Fibroblast of lung (primary cell): ENCODE data around the gene TMED9.

Experiments used
- CTCF ChIP-seq, 2 donors: IDR thresholded peaks in 1 of 2; conservative IDR thresholded peaks in 1 of 2; 1 replicate in 1 of 2; 2 replicates in 1 of 2; pipeline ENCODE4 v1.5.1; 2011 to 2012; ENCODE audit warnings: low read length in 2 of 2, control low read depth in 1 of 2, inconsistent platforms in 1 of 2, low read depth in 1 of 2, mild to moderate bottlenecking in 1 of 2
- EZH2 ChIP-seq: IDR thresholded peaks from 2 replicates; pipeline ENCODE4 v1.5.1; 2012; ENCODE audit warnings: low read length, control low read depth, mild to moderate bottlenecking; ENCODE audit errors: missing control alignments

GRCh38 chr5:177565046-177565445, 27.0 kb upstream of the TMED9 start:
- TF ChIP-seq CTCF (conservative IDR thresholded peaks at IDR 0.05 in 1 of 2, IDR thresholded peaks at IDR 0.05 in 1 of 2; ENCODE audit: low read depth in 1 of 2, low read length in 2 of 2) (no peak), EZH2 (no peak)
